Measurements from ENCODE around the gene PRR20G. TPM values are rescaled to one million over a fixed set of nuclear protein-coding genes. Genes with fewer than 3 reads are reported as not detected.

Gene PRR20G
- total RNA-seq, 2 experiments from 2014 or later, result not detected

DNA sequence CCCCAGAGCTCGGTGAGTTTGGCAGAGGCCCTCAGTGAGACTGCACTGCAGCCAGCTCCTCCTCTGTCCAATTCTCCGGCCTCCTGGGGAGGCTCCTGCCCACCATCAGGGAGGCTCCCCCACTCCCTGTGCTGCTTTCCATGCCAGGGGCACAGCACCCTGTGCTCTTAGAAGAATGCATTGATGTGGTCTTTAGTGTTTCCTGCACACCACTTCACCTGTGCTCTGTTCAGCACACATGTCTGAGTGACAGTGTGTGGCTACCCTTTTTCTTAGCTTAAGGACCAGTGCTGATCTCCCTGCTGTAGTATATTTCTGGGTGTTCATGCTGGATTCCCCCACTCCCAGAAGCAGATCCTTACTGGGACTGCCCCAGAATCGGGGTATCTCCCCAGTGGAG lies 36.2 kb upstream of the PRR20G start:
- H3K9me3 Mint-ChIP-seq, result peaks cover 13% of the 10 kb centered on the region
- no peaks in the 10 kb centered on the region for H3K4me1 Mint-ChIP-seq (ENCODE audit: low read depth)
- H3K4me1 ChIP-seq (ENCODE audit: insufficient read depth, low read length), result no peaks in the 10 kb centered on the region
- H3K4me3 ChIP-seq (ENCODE audit: low read length), result no peak overlapping the region
- ATAC-seq (ENCODE audit: poor library complexity) (no peak), DNase-seq (no peak)
- H3K27ac Mint-ChIP-seq, result no peak overlapping the region
- no peaks in the 10 kb centered on the region for H3K36me3 Mint-ChIP-seq (ENCODE audit: low read depth)
- H3K4me3 Mint-ChIP-seq, result no peak overlapping the region
- CTCF ChIA-PET, result no interaction called here
- no peak for TF ChIP-seq CTCF (IDR thresholded peaks at IDR 0.05)
- POLR2A ChIA-PET, result no interaction called here
- no peaks in the 10 kb centered on the region for H3K36me3 ChIP-seq (ENCODE audit: insufficient read depth, low read length)
- H3K27me3 Mint-ChIP-seq, result peaks cover 31% of the 10 kb centered on the region
- intact Hi-C loops (cut with DNase I, micrococcal nuclease), result no loop called here
- H3K9me3 ChIP-seq (ENCODE audit: control insufficient read depth in 1 of 2, insufficient read depth in 1 of 2, low read length in 2 of 2), result peaks cover 0 to 10% of the 10 kb centered on the region in 2 experiments
- peaks cover 0 to 7% of the 10 kb centered on the region in 2 experiments for H3K27me3 ChIP-seq (ENCODE audit: control insufficient read depth in 1 of 2, insufficient read depth in 2 of 2, low read length in 2 of 2)
- H3K27ac ChIP-seq (ENCODE audit: low read depth in 1 of 2, low read length in 2 of 2), result no peak overlapping the region

GRCh38 chr3:127323581-127323980 lies 35.7 kb upstream of the PRR20G start:
- Mint-ChIP-seq H3K27me3 (peaks cover 31% of the 10 kb centered on the region), H3K4me3 (no peak overlapping the region), H3K4me1 (ENCODE audit: low read depth) (no peaks in the 10 kb centered on the region), H3K27ac (no peak overlapping the region), H3K9me3 (peaks cover 13% of the 10 kb centered on the region), H3K36me3 (ENCODE audit: low read depth) (no peaks in the 10 kb centered on the region)
- peaks cover 0 to 7% of the 10 kb centered on the region in 2 experiments for H3K27me3 ChIP-seq (ENCODE audit: control insufficient read depth in 1 of 2, insufficient read depth in 2 of 2, low read length in 2 of 2)
- ATAC-seq (ENCODE audit: poor library complexity), result no peak
- TF ChIP-seq CTCF (IDR thresholded peaks at IDR 0.05), result no peak
- no peaks in the 10 kb centered on the region for H3K36me3 ChIP-seq (ENCODE audit: insufficient read depth, low read length)
- ChIA-PET CTCF (no interaction called here), POLR2A (no interaction called here)
- peaks cover 0 to 10% of the 10 kb centered on the region in 2 experiments for H3K9me3 ChIP-seq (ENCODE audit: control insufficient read depth in 1 of 2, insufficient read depth in 1 of 2, low read length in 2 of 2)
- no peak overlapping the region for H3K4me3 ChIP-seq (ENCODE audit: low read length)
- no peaks in the 10 kb centered on the region for H3K4me1 ChIP-seq (ENCODE audit: insufficient read depth, low read length)
- intact Hi-C loops (cut with DNase I, micrococcal nuclease), result no loop called here
- H3K27ac ChIP-seq (ENCODE audit: low read depth in 1 of 2, low read length in 2 of 2), result no peak overlapping the region
- no peak for DNase-seq

DNA sequence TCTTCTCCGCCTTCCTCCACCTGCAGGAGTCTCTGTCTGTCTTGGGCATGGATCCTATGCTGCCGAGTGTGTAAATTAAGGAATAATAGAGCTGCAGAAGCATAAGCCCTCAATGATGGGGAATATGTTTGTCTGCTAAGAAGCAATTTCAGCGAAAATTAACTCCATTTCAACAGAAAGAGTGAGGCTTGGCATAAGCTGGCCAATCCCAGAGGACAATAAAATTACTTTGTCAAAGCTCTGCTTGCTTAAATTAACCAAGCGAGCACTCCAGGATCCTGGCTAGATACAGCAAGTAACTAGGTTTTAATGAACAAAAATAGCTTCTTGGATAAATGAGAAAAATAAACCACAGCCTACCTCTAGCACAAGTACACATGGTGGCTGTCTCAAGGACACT lies 33.5 kb upstream of the PRR20G start:
- H3K36me3 Mint-ChIP-seq (ENCODE audit: low read depth), result no peaks in the 10 kb centered on the region
- no peaks in the 10 kb centered on the region for H3K4me1 Mint-ChIP-seq (ENCODE audit: low read depth)
- peaks cover 4% of the 10 kb centered on the region for H3K9me3 Mint-ChIP-seq
- ChIA-PET POLR2A (no interaction called here), CTCF (no interaction called here)
- Histone ChIP-seq H3K4me1 (ENCODE audit: insufficient read depth, low read length) (no peaks in the 10 kb centered on the region), H3K4me3 (ENCODE audit: low read length) (no peak overlapping the region), H3K9me3 (ENCODE audit: control insufficient read depth in 1 of 2, insufficient read depth in 1 of 2, low read length in 2 of 2) (peaks cover 0 to 15% of the 10 kb centered on the region in 2 experiments), H3K27me3 (ENCODE audit: control insufficient read depth in 1 of 2, insufficient read depth in 2 of 2, low read length in 2 of 2) (peaks cover 0 to 7% of the 10 kb centered on the region in 2 experiments), H3K27ac (ENCODE audit: low read depth in 1 of 2, low read length in 2 of 2) (no peak overlapping the region), H3K36me3 (ENCODE audit: insufficient read depth, low read length) (no peaks in the 10 kb centered on the region)
- DNase-seq, result no peak
- no peak for TF ChIP-seq CTCF (IDR thresholded peaks at IDR 0.05)
- intact Hi-C loops (cut with DNase I, micrococcal nuclease), result no loop called here
- no peak overlapping the region for H3K4me3 Mint-ChIP-seq
- H3K27me3 Mint-ChIP-seq, result peaks cover 13% of the 10 kb centered on the region
- no peak for ATAC-seq (ENCODE audit: poor library complexity)
- H3K27ac Mint-ChIP-seq, result no peak overlapping the region
